GM19240 (cell line): ENCODE results near the gene NOC2L.

Experiments used
- DNase-seq: peaks from one replicate; pipeline ENCODE4 v3.0.0; 2011; ENCODE audit warnings: low spot score; ENCODE audit not compliant: insufficient read length

NOC2L gene

DNA sequence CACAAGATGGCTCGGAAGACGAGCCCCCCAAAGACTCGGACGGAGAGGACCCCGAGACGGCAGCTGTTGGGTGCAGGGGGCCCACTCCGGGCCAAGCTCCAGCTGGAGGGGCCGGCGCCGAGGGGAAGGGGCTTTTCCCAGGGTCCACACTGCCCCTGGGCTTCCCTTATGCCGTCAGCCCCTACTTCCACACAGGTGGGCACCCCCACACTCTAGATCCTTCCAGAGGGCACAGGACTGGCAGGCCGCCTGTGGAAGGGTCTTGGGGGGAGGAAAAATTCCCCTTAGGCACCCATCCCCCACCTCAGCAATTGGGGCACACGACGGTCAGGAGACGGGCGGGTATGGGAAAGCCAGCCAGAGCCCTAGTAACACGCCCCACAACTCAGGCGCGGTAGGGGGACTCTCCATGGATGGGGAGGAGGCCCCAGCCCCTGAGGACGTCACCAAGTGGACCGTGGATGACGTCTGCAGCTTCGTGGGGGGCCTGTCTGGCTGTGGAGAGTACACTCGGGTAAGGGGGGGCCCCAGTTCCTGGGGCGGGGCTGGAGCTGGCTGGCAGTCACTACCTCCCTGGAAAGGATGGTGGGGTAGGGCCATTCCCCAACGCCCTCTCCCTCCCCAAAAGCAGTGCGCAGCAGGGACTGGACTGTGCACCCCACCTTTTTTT is 16.1 kb downstream of the NOC2L start:
- no peak for DNase-seq

DNA sequence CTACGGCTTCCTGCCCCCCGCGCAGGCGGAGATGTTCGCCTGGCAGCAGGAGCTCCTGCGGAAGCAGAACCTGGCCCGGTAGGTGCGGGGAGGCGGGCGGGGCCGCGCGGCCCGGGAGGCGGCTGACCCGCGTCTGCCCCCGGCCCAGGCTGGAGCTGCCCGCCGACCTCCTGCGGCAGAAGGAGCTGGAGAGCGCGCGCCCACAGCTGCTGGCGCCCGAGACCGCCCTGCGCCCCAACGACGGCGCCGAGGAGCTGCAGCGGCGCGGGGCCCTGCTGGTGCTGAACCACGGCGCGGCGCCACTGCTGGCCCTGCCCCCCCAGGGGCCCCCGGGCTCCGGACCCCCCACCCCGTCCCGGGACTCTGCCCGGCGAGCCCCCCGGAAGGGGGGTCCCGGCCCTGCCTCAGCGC is 16.6 kb downstream of the NOC2L start:
- no peak for DNase-seq

DNA sequence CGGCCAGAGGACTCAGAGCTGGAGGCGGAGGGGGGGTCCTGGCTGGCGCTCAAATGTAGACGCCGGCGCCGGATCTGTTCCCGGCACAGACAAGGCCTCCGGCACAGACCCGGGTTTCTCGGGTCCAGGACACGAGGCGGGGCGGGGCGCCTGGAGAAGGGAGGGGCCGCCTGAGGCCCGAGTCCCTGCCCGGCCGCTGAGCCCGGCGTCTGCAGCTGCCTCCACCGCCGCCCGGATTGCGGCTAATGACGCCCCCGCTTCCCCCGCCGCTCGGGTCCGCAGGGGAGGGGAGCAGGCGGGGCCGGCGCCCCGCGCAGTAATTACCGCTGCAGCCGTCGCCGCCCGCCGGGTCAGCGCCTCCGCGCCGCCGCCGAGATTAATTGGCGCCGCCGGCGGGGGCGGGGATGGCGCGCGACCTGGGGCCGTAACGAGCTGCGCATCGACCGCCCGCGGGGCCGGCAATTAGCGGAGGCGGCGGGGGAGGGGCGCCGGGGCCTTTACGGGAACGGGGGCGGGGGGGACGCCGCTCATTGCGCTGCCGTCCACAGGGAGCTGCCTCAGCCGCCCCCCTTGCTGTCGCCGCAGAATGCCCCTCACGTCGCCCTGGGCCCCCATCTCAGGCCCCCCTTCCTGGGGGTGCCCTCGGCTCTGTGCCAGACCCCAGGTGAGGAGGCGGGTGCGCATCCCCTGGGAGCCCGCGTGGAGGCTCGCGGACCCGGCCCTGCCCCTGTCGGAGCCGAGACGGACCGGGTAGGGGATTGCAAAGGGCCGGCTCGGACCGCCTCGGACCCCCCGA is 17.3 kb downstream of the NOC2L start:
- peak; percentile 67 for DNase-seq

DNA sequence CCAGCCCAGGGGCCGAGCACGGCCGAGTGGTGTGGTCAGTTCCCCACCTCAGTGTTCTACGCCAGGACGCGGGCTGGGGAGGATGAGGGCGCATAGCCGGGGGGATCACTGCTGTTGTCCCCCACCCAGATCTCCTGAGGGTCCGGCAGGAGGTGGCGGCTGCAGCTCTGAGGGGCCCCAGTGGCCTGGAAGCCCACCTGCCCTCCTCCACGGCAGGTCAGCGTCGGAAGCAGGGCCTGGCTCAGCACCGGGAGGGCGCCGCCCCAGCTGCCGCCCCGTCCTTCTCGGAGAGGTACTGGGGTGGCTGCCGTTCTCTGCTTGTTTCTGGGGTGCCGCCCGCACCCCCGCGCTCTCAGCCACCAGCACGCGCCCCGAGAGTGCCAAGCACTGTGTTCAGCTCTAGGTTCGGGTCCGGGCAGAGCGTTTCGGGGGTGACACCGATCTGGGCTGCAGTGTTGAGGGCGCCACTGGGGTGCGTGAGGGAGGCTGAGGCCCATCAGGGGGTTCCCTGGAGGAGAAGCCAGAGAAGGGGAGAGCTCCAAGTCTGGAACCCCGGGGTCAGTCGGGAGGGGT is 18.0 kb downstream of the NOC2L start:
- no peak for DNase-seq

DNA sequence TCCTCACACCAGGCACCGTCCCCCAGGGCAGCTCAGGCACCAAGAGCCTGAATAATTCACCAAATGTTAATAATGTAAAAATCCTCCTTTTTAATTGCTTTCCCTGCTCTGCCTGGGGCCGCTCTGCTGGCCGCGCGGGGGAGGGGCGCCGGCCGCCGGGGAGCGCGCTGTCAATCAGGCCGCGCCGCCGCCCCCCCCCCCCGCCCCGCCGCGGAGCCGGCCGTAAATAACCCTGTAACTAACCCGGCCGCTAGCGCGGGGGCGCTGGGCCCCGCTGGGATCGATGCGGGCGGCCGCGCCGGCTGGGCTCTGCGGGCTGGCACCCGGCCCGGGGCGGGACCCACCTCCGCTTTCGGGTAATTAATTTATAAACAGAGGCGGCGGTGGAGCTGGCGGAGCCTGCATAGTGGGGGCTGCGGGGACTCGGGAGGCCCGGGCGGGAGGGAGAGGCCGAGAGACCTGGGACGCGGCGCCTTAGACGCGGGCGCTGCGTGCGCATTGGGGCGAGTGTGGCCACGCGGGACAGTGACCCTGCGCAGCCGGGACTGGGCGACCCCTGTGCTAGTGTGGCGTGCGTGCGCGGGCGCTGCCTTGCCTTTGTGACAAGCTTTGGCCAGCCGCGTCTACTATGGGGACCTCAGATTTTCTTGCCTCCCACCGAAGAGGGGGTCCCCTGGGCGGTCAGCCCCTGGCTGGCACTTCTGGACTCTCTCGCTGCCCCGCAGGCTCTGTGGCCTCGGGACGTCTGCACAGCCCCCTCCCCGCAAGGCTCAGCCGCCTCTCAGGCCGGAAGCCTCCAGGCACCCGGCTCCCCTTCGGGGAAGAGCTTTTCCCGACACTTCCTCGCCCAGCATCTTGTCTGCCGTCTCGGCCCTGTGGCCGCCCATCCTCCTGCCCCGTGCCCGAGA is 18.7 kb downstream of the NOC2L start:
- DNase-seq = no peak

DNA sequence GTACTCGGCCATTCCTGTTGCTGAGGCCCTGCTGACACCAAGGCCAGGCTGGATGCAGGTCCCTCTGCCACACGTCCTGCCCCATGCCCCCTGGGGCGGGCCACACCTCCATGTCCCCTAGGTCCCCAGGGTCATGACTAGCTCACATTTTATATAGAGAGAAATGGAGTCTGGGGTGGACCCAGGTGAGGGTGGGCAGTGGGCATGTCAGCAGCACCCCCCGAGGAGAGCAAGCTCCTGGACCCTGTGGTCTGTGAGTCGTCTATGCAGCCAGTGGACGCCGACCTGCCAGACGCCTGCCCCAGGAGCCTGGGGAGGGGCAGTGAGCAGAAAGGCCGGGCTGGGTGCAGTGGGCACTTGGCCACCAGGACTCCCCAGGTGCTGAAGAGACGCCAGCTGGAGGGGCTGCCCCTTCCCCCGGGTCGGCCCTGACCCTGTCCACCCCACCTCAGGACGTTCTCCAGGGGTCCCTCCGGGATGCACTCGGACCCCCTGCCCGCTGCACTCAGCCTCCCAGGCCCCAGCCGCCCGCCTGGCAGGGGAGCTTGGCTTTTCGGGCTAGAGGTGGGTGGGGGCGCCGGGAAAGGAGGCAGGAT is 19.4 kb downstream of the NOC2L start:
- no peak for DNase-seq

DNA sequence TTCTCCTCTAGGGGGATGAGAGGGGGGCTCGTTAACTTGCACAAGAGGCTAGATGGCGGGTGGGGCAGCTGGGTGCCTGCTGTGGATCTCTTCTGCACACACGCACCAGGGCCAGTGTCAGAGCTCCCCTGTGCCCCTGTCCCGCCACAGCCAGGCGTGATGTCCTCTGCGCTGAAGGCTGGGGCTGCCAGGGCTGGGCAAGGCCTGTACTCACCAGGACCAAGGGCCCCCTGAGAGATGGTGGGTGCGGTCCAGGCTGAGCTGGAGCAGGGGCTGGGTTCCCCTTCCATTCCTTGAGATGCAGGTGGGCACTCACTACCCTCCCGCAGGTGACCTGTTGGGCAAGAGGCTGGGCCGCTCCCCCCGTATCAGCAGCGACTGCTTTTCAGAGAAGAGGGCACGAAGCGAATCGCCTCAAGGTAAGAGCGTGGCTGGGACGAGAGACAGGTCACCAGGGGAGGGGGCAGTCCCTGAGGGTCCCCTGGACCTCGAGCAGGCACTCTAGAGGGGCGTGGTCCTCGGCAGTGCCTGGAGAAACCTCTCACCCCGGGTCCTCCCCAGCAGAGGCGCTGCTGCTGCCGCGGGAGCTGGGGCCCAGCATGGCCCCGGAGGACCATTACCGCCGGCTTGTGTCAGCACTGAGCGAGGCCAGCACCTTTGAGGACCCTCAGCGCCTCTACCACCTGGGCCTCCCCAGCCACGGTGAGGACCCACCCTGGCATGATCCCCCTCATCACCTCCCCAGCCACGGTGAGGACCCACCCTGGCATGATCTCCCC is 20.2 kb downstream of the NOC2L start:
- no peak for DNase-seq

DNA sequence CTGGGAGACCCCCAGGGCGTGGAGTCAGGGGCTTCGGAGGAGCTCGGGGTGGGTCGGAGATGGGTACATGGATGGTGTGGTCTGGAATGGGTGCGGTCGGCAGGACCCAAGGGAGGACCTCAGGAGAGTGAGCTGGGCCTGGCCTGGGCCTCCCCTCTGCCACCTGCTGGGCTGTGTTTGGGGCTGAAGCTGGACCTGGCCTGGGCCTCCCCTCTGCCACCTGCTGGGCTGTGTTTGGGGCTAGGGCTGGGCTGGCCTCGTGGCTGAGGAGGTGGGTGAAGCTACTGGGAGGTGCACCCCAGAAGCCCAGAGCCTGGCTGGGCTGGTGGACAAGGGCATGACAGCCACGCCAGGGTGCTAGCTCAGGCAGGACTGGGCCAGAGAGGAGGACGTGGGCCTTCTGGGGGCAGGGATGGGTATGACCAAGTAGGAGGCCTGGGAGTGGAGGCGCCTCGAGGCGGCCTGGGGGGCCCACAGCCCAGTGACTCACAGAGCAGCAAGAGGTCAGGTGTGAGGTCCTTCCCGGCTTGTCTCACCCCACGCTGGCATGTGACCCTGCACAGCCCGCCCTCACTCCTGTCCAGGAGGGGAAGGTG is 20.9 kb downstream of the NOC2L start:
- no peak for DNase-seq

DNA sequence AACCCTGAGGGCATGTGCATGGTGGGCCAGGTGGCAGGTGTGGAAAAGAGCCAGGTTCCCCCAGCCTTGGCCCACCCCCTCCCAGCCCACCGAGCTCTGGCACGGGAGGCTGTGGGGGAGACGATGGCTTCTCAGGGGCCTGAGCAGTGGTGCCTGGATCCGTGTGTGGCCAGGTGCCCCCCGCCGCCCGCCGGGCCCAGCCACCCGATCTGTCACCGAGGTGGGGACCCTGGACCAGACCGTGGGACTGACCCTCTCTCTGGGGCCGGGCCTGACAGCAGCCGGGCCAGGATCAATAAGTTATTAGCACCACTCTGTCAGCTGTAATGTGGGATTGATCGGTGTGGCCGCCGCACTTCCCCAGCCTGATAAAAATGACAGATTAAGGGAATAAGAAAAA is 21.5 kb downstream of the NOC2L start:
- no peak for DNase-seq

DNA sequence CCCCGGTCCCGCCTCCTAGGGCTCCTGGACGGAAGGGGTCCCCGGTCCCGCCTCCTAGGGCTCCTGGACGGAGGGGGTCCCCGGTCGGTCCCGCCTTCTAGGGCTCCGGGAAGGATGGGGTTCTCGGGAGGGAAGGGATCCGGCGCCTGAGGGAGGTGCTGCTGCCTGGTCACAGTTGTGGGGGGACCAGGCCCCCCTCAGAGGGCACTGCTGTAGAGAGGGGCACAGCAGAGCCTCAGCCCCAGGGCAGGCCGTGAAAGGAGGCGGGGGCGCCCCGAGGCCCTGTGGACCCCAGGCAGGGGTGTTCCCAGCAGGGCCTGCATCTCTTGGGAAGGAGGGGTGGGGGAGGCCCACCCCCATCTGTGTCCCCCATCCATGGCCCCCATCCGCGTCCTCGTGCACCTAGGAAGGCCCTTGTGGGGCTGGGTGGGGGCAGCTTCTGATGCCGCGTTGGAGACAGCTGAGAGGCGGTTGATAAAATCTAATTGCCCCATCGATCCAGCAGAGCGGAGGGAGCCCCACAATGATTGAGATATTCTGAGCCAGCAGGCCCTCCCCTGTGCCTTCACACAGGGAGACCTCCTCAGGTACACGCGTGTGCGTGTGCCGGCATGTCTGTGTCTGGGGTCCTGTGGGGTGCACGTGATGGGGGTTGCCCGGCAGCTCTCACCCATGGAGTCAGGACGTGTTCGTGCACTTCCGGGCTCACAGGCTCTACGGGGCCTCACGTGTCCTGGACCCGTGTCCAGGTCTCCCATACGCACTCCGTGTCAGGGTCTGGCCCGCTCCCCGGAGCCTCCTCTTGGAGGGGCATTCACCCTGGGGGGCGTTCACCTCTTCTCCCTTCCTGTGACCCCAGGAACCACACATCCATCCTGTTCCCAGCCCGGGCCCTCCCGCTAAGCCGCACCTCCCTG is 22.4 kb downstream of the NOC2L start:
- no peak for DNase-seq

DNA sequence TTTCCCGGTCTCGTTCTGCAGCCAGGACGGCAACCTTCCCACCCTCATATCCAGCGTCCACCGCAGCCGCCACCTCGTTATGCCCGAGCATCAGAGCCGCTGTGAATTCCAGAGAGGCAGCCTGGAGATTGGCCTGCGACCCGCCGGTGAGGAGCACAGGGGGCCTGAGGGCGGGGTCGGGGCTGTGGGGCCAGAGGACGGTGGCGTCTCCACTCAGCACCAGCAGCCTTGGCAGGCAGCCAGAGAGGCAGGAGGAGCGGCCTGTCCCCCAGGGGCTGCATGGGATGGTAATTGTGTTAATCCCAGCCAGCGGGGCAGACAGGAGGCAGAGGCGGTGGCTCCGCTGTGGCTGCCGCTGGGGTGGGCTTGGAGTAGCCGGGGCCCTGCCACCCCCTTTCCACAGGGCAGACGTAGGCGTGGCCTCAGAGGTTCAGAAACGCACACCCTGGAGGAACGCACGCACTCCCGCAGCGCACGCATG is 23.3 kb downstream of the NOC2L start:
- DNase-seq = no peak

DNA sequence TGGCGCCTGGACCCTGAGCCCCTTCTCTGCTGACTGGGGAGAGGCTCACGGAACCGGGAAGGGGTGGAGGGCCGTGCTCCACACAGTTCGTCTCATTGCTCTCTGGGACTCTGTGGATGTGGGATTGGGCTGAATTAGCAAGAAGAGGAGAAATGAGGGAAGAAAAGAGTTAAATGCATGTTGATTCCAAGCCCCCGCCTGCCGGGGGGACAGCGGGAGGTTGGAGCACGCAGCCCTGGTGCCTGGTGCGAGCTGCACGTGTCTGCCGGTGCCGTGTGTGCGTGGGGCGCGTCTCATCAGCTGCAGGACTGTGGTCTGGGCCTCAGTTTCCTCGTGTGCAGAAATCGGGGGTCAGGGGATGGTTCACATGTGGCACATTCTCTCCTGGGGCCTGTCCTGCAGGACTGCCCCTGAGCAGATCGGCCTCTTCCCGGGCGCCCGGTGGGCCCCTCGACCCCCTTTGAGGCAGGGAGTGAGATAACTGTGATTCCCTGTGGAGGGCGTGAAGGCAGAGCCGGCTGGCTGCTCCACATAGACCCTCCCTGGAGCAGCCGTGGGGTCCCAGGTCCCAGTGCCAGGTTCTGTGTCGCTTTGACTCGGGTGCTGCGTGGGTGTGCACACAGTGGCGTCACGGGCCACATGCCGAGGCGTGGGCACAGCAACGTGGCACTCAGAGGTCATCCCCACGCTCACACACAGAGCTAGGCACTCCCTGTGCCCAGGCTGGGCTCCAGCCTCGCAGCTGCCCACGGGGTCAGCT is 23.9 kb downstream of the NOC2L start:
- DNase-seq = no peak

DNA sequence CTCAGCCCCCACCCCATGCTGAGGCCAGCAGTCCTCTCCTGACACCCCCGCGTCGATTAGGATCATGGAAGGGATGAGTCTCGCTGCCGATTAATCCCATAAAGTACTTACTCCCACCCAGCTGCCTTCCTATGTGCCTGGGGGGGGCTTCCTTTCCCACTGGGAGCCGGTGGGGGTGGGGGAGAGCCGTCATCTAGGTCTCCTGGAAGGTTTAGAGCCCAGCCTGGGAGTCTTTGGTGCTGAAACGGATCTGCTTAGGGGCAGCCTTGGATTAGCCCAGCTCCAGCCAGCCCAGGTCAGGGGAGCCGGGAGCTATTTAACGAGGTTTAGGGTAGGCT is 25.5 kb downstream of the NOC2L start:
- DNase-seq = no peak

DNA sequence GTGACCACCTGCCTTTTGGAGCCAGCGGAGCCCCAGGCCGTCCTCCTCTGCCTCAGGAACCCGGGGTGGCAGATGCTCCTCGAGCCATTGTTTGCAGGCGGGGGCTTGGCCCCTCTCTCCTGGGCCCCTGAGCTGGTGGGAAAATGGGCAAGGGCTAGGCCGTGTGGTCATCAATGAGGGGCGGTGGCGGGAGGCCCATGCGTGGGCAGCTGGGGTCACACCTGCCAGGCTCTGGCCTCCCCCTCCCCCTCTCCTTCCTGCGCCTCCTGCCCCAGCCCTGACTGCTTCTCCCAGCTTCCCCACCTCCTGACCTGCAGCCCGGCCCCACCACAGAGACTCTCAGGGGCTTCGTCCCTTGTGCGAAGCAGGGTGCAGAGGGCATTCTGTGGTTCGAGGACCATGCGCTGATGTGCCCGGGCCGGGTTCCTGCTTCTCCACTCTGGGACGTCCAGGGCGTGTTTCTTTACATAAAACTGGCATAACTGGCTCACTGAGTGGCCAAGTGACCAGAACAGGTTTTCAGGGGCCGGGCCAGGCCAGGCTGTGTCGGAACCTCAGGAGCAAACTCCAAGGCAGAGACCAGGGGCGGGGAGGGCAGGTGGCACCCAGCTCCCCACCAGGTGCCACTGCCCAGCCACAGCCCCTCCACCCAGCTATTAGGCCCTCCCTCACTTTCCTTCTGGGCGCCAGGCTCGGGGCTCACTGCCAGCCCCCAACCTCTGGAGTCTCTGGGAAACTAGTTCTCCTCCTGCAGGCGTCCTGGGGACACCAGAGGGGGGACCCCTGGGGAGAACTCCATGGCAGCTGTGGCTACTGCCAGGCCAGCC is 26.1 kb downstream of the NOC2L start:
- no peak for DNase-seq

DNA sequence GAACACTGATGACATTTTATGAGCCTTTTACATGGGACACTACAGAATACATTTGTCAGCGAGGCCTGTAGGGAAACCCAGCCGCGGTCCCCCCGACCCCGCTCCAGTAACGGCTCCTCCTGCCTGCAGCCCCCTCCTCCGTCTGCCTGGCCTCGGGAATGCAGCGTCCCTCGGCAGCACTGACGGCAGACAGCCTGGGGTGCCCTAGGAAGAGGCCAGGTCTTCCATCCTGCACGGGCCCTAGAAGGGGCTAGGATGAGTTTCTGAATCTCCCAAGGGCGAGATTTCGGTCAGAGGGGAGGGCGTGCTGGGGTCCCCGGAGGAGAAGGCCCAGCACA is 26.9 kb downstream of the NOC2L start:
- no peak for DNase-seq

DNA sequence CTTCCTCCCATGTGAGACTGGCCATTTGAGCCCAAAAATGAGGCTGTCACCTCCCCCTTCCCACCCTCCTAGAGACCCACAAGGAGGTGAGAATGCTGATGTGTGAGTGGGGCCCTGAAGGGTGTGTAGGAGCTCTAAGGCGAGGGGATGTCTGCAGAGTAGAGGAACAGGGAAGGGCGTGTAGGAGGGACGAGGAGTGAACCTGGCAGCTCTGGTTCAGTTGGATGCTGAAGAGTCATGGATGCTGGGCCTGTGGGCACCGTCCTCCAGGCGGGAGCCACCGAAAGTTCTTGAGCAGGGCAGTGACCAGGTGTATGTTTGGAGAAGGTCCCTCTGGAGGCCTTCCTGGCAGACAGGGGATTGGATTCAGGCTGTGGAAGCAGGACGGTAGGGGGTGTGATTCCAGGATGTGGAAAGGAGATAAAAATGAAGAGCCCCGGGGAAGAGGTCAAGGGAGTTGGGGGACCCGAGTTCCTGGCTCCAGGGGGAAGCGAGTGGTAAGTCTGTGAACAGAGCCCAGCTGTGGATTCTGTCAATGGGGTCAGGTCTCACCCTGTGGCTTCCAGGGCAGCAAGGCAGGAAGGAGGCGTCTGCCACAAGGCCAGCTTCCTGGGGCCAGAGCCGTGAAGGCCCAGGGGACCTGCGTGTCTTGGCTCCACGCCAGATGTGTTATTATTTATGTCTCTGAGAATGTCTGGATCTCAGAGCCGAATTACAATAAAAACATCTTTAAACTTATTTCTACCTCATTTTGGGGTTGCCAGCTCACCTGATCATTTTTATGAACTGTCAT is 27.5 kb downstream of the NOC2L start:
- no peak for DNase-seq

DNA sequence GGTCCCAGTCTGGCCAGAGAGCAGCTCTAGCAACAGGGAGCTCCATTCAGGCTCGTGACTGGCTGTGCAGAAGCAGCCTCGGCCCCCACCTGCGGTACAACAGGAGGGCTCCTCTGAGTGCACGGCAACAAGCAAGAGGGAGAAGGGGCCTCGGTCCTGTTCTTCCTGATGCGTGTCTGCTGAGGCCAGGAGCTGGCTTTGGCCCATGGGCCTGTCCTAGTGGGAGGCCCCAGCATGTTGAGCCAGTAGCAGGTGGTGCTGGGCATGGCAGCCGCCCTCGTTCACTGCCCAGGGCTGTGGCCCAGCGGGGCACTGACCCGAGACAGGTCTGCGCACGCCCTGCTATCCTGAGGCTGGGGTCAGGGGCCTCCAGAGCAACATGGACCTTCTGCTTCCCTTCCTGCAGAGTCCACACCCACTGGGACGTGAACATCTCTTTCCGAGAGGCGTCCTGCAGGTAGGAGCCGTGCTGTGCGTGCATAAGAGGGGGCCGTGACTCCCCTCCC is 28.4 kb downstream of the NOC2L start:
- no peak for DNase-seq
